MCF 10A (cell line): ENCODE measurements around the gene AICDA. TPM values are rescaled to one million over a fixed set of nuclear protein-coding genes. Genes with fewer than 3 reads are reported as not detected.
A peak's percentile ranks its signal among the peaks of the same experiment; 100 is the strongest.

Experiments
- BruUV-seq: library from RNA; stranded (reverse); fragments of 400-500 nt; replicated peaks from 2 replicates; lab custom pipeline; 2021; lab: Mats Ljungman, UMichigan
- CTCF ChIA-PET: fragments of 300-600 bp; sonication (Branson Sonifier 250); formaldehyde crosslinking; extraction: SDS; loops from one replicate; lab custom pipeline; 2021; ENCODE audit warnings: antibody characterized with exemption, inconsistent platforms; lab: Yijun Ruan, JAX
- POLR2A ChIA-PET: fragments of 300-600, 350-650 bp; sonication (Branson Sonifier 250); formaldehyde crosslinking; extraction: SDS; loops from one replicate; lab custom pipeline; 2020; ENCODE audit warnings: antibody characterized with exemption, inconsistent platforms; lab: Yijun Ruan, JAX
- DNase-seq: peaks from one replicate; pipeline ENCODE4 v3.0.0-alpha.2; 2018; ENCODE audit not compliant: unreplicated experiment
- H3K27ac Mint-ChIP-seq: one replicate; pipeline ENCODE4 v1.8.0; 2022; ENCODE audit warnings: mild to moderate bottlenecking, low read depth, mixed read lengths; ENCODE audit not compliant: unreplicated experiment
- H3K27me3 Mint-ChIP-seq: one replicate; pipeline ENCODE4 v1.8.0; 2022; ENCODE audit warnings: mixed read lengths; ENCODE audit not compliant: insufficient read depth, unreplicated experiment
- H3K36me3 Mint-ChIP-seq: one replicate; pipeline ENCODE4 v1.8.0; 2022; ENCODE audit warnings: mild to moderate bottlenecking, moderate library complexity, mixed read lengths; ENCODE audit not compliant: insufficient read depth, unreplicated experiment
- H3K4me1 Mint-ChIP-seq: one replicate; pipeline ENCODE4 v1.8.0; 2022; ENCODE audit warnings: mixed read lengths; ENCODE audit not compliant: insufficient read depth, unreplicated experiment
- H3K4me3 Mint-ChIP-seq: one replicate; pipeline ENCODE4 v1.8.0; 2022; ENCODE audit warnings: mild to moderate bottlenecking, moderate library complexity, mixed read lengths; ENCODE audit not compliant: unreplicated experiment
- H3K9me3 Mint-ChIP-seq: one replicate; pipeline ENCODE4 v1.8.0; 2022; ENCODE audit warnings: mixed read lengths; ENCODE audit not compliant: unreplicated experiment
- intact Hi-C: fragments of 100-400 bp; cut with micrococcal nuclease; formaldehyde crosslinking; loops from 2 replicates; pipeline ENCODE4 v1.14.1; 2022
- total RNA-seq: library from RNA; stranded (reverse); gene quantifications from 2 replicates; pipeline ENCODE4 v1.2.3, GENCODE V29; 2022
- TF ChIP-seq, protein P1 (sequence below): fragments of 200-600 bp; IDR thresholded peaks from one replicate; pipeline ENCODE4 v1.8.0; 2022; ENCODE audit warnings: antibody characterized with exemption, mild to moderate bottlenecking; ENCODE audit not compliant: unreplicated experiment

AICDA gene
- total RNA-seq, 1 experiment from 2014 or later: not detected

DNA sequence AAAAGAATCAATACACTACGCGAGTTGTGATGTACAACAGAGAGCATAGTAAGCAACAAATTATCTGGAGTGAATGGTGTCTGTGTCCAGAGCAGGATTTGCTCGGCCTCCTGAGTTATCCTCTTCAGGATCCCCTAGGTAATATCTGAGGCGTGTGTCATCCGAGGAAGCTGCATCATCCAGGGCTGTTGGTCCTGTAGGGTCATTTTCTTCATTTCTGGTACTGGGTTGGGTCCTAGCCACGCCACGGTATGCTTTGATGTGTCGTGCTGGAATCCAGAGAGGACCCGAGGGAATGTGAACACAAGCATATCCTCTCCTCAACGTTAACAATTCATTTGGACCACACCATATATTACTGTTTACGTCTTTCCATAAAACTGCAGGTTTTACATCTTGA, 53.0 kb downstream of the AICDA start:
- no TSS peak for BruUV-seq
- Mint-ChIP-seq H3K36me3 (no peaks in the 10 kb centered on the region), H3K4me3 (no peak overlapping the region), H3K27me3 (no peaks in the 10 kb centered on the region), H3K4me1 (peaks cover under 1% of the 10 kb centered on the region), H3K27ac (no peak overlapping the region), H3K9me3 (peaks cover 11% of the 10 kb centered on the region)
- TF ChIP-seq, protein P1, sequence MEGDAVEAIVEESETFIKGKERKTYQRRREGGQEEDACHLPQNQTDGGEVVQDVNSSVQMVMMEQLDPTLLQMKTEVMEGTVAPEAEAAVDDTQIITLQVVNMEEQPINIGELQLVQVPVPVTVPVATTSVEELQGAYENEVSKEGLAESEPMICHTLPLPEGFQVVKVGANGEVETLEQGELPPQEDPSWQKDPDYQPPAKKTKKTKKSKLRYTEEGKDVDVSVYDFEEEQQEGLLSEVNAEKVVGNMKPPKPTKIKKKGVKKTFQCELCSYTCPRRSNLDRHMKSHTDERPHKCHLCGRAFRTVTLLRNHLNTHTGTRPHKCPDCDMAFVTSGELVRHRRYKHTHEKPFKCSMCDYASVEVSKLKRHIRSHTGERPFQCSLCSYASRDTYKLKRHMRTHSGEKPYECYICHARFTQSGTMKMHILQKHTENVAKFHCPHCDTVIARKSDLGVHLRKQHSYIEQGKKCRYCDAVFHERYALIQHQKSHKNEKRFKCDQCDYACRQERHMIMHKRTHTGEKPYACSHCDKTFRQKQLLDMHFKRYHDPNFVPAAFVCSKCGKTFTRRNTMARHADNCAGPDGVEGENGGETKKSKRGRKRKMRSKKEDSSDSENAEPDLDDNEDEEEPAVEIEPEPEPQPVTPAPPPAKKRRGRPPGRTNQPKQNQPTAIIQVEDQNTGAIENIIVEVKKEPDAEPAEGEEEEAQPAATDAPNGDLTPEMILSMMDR: no peak
- DNase-seq: no peak
- CTCF ChIA-PET: no interaction called here
- intact Hi-C loops: no loop called here
- POLR2A ChIA-PET: no interaction called here

DNA sequence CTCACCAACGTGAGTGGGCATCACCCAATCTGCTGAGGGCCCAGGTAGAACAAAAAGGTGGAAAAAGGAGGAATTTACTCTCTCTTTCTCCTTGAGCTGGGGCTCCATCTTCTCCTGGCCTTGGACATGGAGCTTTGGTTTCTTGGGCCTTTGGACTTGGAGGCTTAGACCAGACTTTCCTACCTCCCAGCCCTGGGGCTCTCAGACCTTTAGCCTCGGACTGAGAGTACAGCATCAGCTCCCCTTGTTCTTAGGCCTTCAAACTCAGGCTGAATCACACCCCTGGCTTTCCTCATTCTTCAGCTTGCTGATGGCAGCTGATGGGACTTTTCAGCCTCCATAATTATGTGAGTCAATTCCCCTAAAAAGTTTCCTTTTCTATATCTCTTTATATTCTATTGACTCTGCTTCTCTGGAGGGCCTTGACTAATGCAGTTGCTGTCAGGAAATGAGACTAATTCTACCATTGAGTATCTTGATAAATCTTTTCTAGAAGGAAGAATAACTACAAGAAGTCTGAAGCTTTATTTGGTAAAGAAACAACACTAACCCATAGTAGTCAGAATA, 56.0 kb downstream of the AICDA start:
- no TSS peak for BruUV-seq
- H3K4me3 Mint-ChIP-seq: no peak overlapping the region
- TF ChIP-seq, protein P1: no peak
- no peak overlapping the region for H3K27ac Mint-ChIP-seq
- H3K36me3 Mint-ChIP-seq: no peaks in the 10 kb centered on the region
- POLR2A ChIA-PET: no interaction called here
- no peak for DNase-seq
- CTCF ChIA-PET: interaction anchor here (0.6 to 2.8 kb wide), 3 partner anchors 10 to 12 kb away, joined by 3 to 15 read pairs (median 3); no protein-coding TSS in a partner anchor
- peaks cover 6% of the 10 kb centered on the region for H3K4me1 Mint-ChIP-seq
- intact Hi-C loops: no loop called here
- H3K9me3 Mint-ChIP-seq: no peaks in the 10 kb centered on the region
- no peaks in the 10 kb centered on the region for H3K27me3 Mint-ChIP-seq

DNA sequence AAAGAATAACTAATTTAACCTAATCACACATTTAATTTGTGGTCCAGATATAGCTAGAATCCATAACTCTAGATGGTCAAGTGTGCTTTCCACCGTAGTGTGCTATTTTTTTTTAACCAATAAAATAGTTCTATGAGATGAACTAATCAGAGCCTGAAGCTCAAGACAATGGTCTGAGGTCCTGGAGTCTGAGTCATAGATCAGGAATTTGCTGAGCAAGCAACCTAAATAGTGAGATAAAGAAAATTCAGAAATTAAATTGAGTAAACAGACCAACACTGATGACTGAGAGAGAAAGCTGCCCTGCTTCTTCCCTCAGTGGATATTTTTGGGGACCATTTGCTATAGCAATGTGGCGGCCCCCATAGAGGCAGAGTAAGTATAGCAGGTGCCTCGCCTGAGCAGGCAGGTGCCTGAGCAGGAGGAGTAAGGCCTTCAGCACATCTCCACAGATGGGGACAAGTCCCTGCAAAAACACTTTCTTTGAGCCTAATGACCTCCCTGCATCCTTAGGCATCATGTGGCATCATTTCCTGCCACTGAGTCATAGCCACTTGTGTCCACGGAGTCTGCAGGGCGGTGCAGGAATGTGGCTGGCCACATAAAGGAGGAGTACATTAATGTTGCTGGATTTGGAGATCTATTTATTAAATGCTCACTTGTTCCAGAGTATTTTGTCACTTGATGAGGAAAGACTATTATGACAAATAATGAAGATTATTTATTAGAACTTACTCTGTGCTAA, 58.0 kb downstream of the AICDA start:
- no peak overlapping the region for H3K27ac Mint-ChIP-seq
- POLR2A ChIA-PET: no interaction called here
- TF ChIP-seq, protein P1: no peak
- peak; percentile 35 for DNase-seq
- BruUV-seq: no TSS peak
- CTCF ChIA-PET: interaction anchor here (0.6 to 5.6 kb wide), 4 partner anchors 10 to 102 kb away, joined by 3 to 32 read pairs (median 17); no protein-coding TSS in a partner anchor
- no peak overlapping the region for H3K4me3 Mint-ChIP-seq
- no peaks in the 10 kb centered on the region for H3K36me3 Mint-ChIP-seq
- H3K27me3 Mint-ChIP-seq: no peaks in the 10 kb centered on the region
- intact Hi-C loops: no loop called here
- H3K4me1 Mint-ChIP-seq: peaks cover 6% of the 10 kb centered on the region
- H3K9me3 Mint-ChIP-seq: no peaks in the 10 kb centered on the region

DNA sequence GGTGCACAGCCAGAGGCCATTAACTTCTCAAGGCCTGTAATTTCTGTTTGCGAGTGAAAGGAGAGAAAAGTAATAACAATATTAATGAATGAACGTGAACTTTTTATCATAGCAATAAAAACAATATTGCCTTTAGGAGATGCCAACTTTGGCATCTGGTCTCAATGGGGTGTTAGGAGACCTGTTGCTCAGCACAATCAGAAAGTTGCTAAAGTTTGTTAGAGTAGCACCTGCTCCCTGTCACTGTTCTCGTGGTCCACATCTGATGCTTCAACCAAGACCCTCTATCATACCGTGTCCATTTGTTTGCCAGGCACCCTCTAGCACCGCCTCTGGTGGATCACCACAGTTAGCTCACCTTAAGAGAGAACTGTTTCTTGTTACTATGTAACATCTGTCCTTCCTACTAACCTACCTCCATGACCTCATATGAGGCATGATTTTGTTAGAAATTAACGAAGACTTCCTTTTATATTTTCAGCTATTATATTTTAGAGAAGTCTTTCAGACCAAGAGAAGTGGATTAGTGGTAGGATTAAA, 59.5 kb downstream of the AICDA start:
- H3K27me3 Mint-ChIP-seq: peaks cover 9% of the 10 kb centered on the region

More for the DNA sequence above, 59.5 kb downstream of the AICDA start:
- TF ChIP-seq, protein P1: no peak
- no peaks in the 10 kb centered on the region for H3K9me3 Mint-ChIP-seq
- no peak overlapping the region for H3K4me3 Mint-ChIP-seq
- H3K36me3 Mint-ChIP-seq: no peaks in the 10 kb centered on the region
- H3K27ac Mint-ChIP-seq: no peak overlapping the region
- intact Hi-C loops: no loop called here
- peaks cover 6% of the 10 kb centered on the region for H3K4me1 Mint-ChIP-seq
- POLR2A ChIA-PET: no interaction called here
- CTCF ChIA-PET: interaction anchor here (2.9 to 5.6 kb wide), 2 partner anchors 9 to 56 kb away, joined by 19 to 32 read pairs; no protein-coding TSS in a partner anchor
- no TSS peak for BruUV-seq
- no peak for DNase-seq
